Bone marrow (tissue), 2 donors: ENCODE results near the gene SAMD4B.
A peak's percentile ranks its signal among the peaks of the same experiment; 100 is the strongest.

Source experiments
- DNase-seq, 2 donors: peaks; one replicate each; lab custom pipeline; 2025; lab: John Stamatoyannopoulos, UW

Gene SAMD4B

GRCh38 chr19:39390751-39391437 is 48.7 kb downstream of the SAMD4B start, which contains the start of the genes MED29 and PAF1:
Gene MED29 (plus strand): TSS chr19:39391378. CDS start chr19:39391423, 45 bp downstream.
Gene PAF1 (minus strand): TSS chr19:39391106. CDS start chr19:39390864, 242 bp downstream.
- DNase-seq: peak in 1 of 2 donors; percentile 100

- DNase-seq: peak; percentile 83 to 90
Measured at GRCh38 chr19:39397360-39398296, 55.4 kb downstream of the SAMD4B start.

- peak; percentile 64 to 83 for DNase-seq
Measured at GRCh38 chr19:39398297-39398864, 56.2 kb downstream of the SAMD4B start.

GRCh38 chr19:39399668-39400050 is 57.4 kb downstream of the SAMD4B start:
- no peak for DNase-seq

- DNase-seq: no peak
Measured at GRCh38 chr19:39400061-39400460, 57.8 kb downstream of the SAMD4B start.

- no peak for DNase-seq
Measured at GRCh38 chr19:39401070-39401548, 58.9 kb downstream of the SAMD4B start.

- no peak for DNase-seq
Measured at GRCh38 chr19:39401549-39402345, 59.5 kb downstream of the SAMD4B start.

GRCh38 chr19:39402346-39403300 is 60.4 kb downstream of the SAMD4B start:
- DNase-seq: peak; percentile 79 to 95

- peak; percentile 86 to 96 for DNase-seq
Measured at GRCh38 chr19:39403331-39404312, 61.4 kb downstream of the SAMD4B start.

GRCh38 chr19:39405261-39405957 is 63.2 kb downstream of the SAMD4B start:
- no peak for DNase-seq

GRCh38 chr19:39405958-39406655 is 63.9 kb downstream of the SAMD4B start:
- peak in 1 of 2 donors; percentile 89 for DNase-seq

GRCh38 chr19:39406656-39407409 is 64.6 kb downstream of the SAMD4B start, which contains the start of gene ZFP36:
Gene ZFP36 (plus strand): TSS chr19:39406847. CDS start chr19:39406905, 58 bp downstream.
- peak; percentile 79 to 93 for DNase-seq

GRCh38 chr19:39407410-39407659 is 65.1 kb downstream of the SAMD4B start:
- no peak for DNase-seq

- no peak for DNase-seq
Measured at GRCh38 chr19:39407660-39408391, 65.6 kb downstream of the SAMD4B start.

GRCh38 chr19:39408392-39409207 is 66.4 kb downstream of the SAMD4B start:
- DNase-seq: no peak
